ENCODE measurements around the gene ALDH4A1. TPM values are rescaled to one million over a fixed set of nuclear protein-coding genes. Genes with fewer than 3 reads are reported as not detected.
A peak's percentile ranks its signal among the peaks of the same experiment; 100 is the strongest.
"Not testable (repeated sequence)": the region's sequence is repeated elsewhere in the genome, so short reads cannot be mapped to it uniquely, and the experiment has no call there.

ALDH4A1 gene
- polyA plus RNA-seq, 4 donors: 0.22 to 6.3 (median 1.3) TPM

- FAIRE-seq: no peak
- Histone ChIP-seq H3K4me1 (ENCODE audit: control insufficient read depth in 3 of 3, insufficient read depth in 2 of 3, low read depth in 1 of 3, low read length in 2 of 3) (no peaks in the 10 kb centered on the region), H3K9me3 (ENCODE audit: control insufficient read depth in 2 of 2, insufficient read depth in 1 of 2, low read depth in 1 of 2, low read length in 1 of 2) (no peaks in the 10 kb centered on the region), H3K27me3 (ENCODE audit: control insufficient read depth in 3 of 3, insufficient read depth in 3 of 3, low read length in 3 of 3) (peaks cover 0 to 3% (median 0%) of the 10 kb centered on the region in 3 donors), H3K4me3 (ENCODE audit: low read depth in 1 of 3, low read length in 3 of 3) (no peak overlapping the region), H3K27ac (ENCODE audit: low read depth in 1 of 3, low read length in 2 of 3) (no peak overlapping the region), H3K36me3 (ENCODE audit: control insufficient read depth in 3 of 3, insufficient read depth in 2 of 3, low read depth in 1 of 3, low read length in 3 of 3) (no peaks in the 10 kb centered on the region)
- WGBS, 3 donors: 59 to 85% (median 75%) methylated on average over 3 of the region's 3 CpGs
- no peak for DNase-seq
Observed at GRCh38 chr1:18875796-18876128, 26.6 kb downstream of the ALDH4A1 start.

- H3K27ac ChIP-seq (ENCODE audit: low read depth in 1 of 3, low read length in 2 of 3): no peak overlapping the region
- no peaks in the 10 kb centered on the region for H3K9me3 ChIP-seq (ENCODE audit: control insufficient read depth in 2 of 2, insufficient read depth in 1 of 2, low read depth in 1 of 2, low read length in 1 of 2)
- no peaks in the 10 kb centered on the region for H3K36me3 ChIP-seq (ENCODE audit: control insufficient read depth in 3 of 3, insufficient read depth in 2 of 3, low read depth in 1 of 3, low read length in 3 of 3)
- no peaks in the 10 kb centered on the region for H3K4me1 ChIP-seq (ENCODE audit: control insufficient read depth in 3 of 3, insufficient read depth in 2 of 3, low read depth in 1 of 3, low read length in 2 of 3)
- DNase-seq (peak; percentile 72 to 80), FAIRE-seq (no peak)
- no peak overlapping the region for H3K4me3 ChIP-seq (ENCODE audit: low read depth in 1 of 3, low read length in 3 of 3)
- WGBS, 3 donors: 30 to 39% (median 33%) methylated on average over 20 of the region's 20 CpGs
- peaks cover 0 to 3% (median 0%) of the 10 kb centered on the region in 3 donors for H3K27me3 ChIP-seq (ENCODE audit: control insufficient read depth in 3 of 3, insufficient read depth in 3 of 3, low read length in 3 of 3)
Observed at GRCh38 chr1:18875107-18875795, 27.1 kb downstream of the ALDH4A1 start.

GRCh38 chr1:18874600-18874999, 27.8 kb downstream of the ALDH4A1 start:
- H3K4me3 ChIP-seq (ENCODE audit: low read depth in 1 of 3, low read length in 3 of 3): no peak overlapping the region
- H3K9me3 ChIP-seq (ENCODE audit: control insufficient read depth in 2 of 2, insufficient read depth in 1 of 2, low read depth in 1 of 2, low read length in 1 of 2): no peaks in the 10 kb centered on the region
- H3K36me3 ChIP-seq (ENCODE audit: control insufficient read depth in 3 of 3, insufficient read depth in 2 of 3, low read depth in 1 of 3, low read length in 3 of 3): no peaks in the 10 kb centered on the region
- H3K27ac ChIP-seq (ENCODE audit: low read depth in 1 of 3, low read length in 2 of 3): no peak overlapping the region
- H3K27me3 ChIP-seq (ENCODE audit: control insufficient read depth in 3 of 3, insufficient read depth in 3 of 3, low read length in 3 of 3): no peaks in the 10 kb centered on the region
- peak in 1 of 2 donors; percentile 66 for DNase-seq
- no peak for FAIRE-seq
- WGBS, 3 donors: 29 to 65% (median 49%) methylated on average over 8 of the region's 8 CpGs
- no peaks in the 10 kb centered on the region for H3K4me1 ChIP-seq (ENCODE audit: control insufficient read depth in 3 of 3, insufficient read depth in 2 of 3, low read depth in 1 of 3, low read length in 2 of 3)

- no peak overlapping the region for H3K4me3 ChIP-seq (ENCODE audit: low read depth in 1 of 3, low read length in 3 of 3)
- no peaks in the 10 kb centered on the region for H3K36me3 ChIP-seq (ENCODE audit: control insufficient read depth in 3 of 3, insufficient read depth in 2 of 3, low read depth in 1 of 3, low read length in 3 of 3)
- H3K27ac ChIP-seq (ENCODE audit: low read depth in 1 of 3, low read length in 2 of 3): no peak overlapping the region
- no peaks in the 10 kb centered on the region for H3K4me1 ChIP-seq (ENCODE audit: control insufficient read depth in 3 of 3, insufficient read depth in 2 of 3, low read depth in 1 of 3, low read length in 2 of 3)
- H3K9me3 ChIP-seq (ENCODE audit: control insufficient read depth in 2 of 2, insufficient read depth in 1 of 2, low read depth in 1 of 2, low read length in 1 of 2): no peaks in the 10 kb centered on the region
- WGBS, 3 donors: 64 to 91% (median 80%) methylated on average over 6 of the region's 6 CpGs
- no peak for FAIRE-seq
- no peaks in the 10 kb centered on the region for H3K27me3 ChIP-seq (ENCODE audit: control insufficient read depth in 3 of 3, insufficient read depth in 3 of 3, low read length in 3 of 3)
- DNase-seq: no peak
Observed at GRCh38 chr1:18874036-18874435, 28.3 kb downstream of the ALDH4A1 start.

GRCh38 chr1:18872071-18872611, 30.2 kb downstream of the ALDH4A1 start:
- no peaks in the 10 kb centered on the region for H3K36me3 ChIP-seq (ENCODE audit: control insufficient read depth in 3 of 3, insufficient read depth in 2 of 3, low read depth in 1 of 3, low read length in 3 of 3)
- H3K27ac ChIP-seq (ENCODE audit: low read depth in 1 of 3, low read length in 2 of 3): no peak overlapping the region
- no peak overlapping the region for H3K4me3 ChIP-seq (ENCODE audit: low read depth in 1 of 3, low read length in 3 of 3)
- WGBS, 3 donors: 78 to 83% (median 82%) methylated on average over 8 of the region's 8 CpGs
- no peaks in the 10 kb centered on the region for H3K9me3 ChIP-seq (ENCODE audit: control insufficient read depth in 2 of 2, insufficient read depth in 1 of 2, low read depth in 1 of 2, low read length in 1 of 2)
- H3K4me1 ChIP-seq (ENCODE audit: control insufficient read depth in 3 of 3, insufficient read depth in 2 of 3, low read depth in 1 of 3, low read length in 2 of 3): no peaks in the 10 kb centered on the region
- FAIRE-seq (no peak), DNase-seq (no peak)
- no peaks in the 10 kb centered on the region for H3K27me3 ChIP-seq (ENCODE audit: control insufficient read depth in 3 of 3, insufficient read depth in 3 of 3, low read length in 3 of 3)

GRCh38 chr1:18871401-18872070, 30.8 kb downstream of the ALDH4A1 start:
- 88 to 93% (median 89%) methylated on average over 7 of the region's 7 CpGs for WGBS, 3 donors
- H3K27ac ChIP-seq (ENCODE audit: low read depth in 1 of 3, low read length in 2 of 3): no peak overlapping the region
- H3K4me1 ChIP-seq (ENCODE audit: control insufficient read depth in 3 of 3, insufficient read depth in 2 of 3, low read depth in 1 of 3, low read length in 2 of 3): no peaks in the 10 kb centered on the region
- no peak overlapping the region for H3K4me3 ChIP-seq (ENCODE audit: low read depth in 1 of 3, low read length in 3 of 3)
- H3K9me3 ChIP-seq (ENCODE audit: control insufficient read depth in 2 of 2, insufficient read depth in 1 of 2, low read depth in 1 of 2, low read length in 1 of 2): no peaks in the 10 kb centered on the region
- no peaks in the 10 kb centered on the region for H3K36me3 ChIP-seq (ENCODE audit: control insufficient read depth in 3 of 3, insufficient read depth in 2 of 3, low read depth in 1 of 3, low read length in 3 of 3)
- no peaks in the 10 kb centered on the region for H3K27me3 ChIP-seq (ENCODE audit: control insufficient read depth in 3 of 3, insufficient read depth in 3 of 3, low read length in 3 of 3)
- DNase-seq: no peak
- no peak for FAIRE-seq

GRCh38 chr1:18870957-18871356, 31.4 kb downstream of the ALDH4A1 start:
- DNase-seq: no peak
- Histone ChIP-seq H3K27me3 (ENCODE audit: control insufficient read depth in 3 of 3, insufficient read depth in 3 of 3, low read length in 3 of 3) (no peaks in the 10 kb centered on the region), H3K36me3 (ENCODE audit: control insufficient read depth in 3 of 3, insufficient read depth in 2 of 3, low read depth in 1 of 3, low read length in 3 of 3) (no peaks in the 10 kb centered on the region), H3K27ac (ENCODE audit: low read depth in 1 of 3, low read length in 2 of 3) (no peak overlapping the region), H3K4me3 (ENCODE audit: low read depth in 1 of 3, low read length in 3 of 3) (no peak overlapping the region), H3K4me1 (ENCODE audit: control insufficient read depth in 3 of 3, insufficient read depth in 2 of 3, low read depth in 1 of 3, low read length in 2 of 3) (no peaks in the 10 kb centered on the region), H3K9me3 (ENCODE audit: control insufficient read depth in 2 of 2, insufficient read depth in 1 of 2, low read depth in 1 of 2, low read length in 1 of 2) (no peaks in the 10 kb centered on the region)
- no peak for FAIRE-seq
- WGBS, 3 donors: 84 to 89% (median 88%) methylated on average over 10 of the region's 10 CpGs

- not testable (repeated sequence) for H3K27me3 ChIP-seq (ENCODE audit: control insufficient read depth in 3 of 3, insufficient read depth in 3 of 3, low read length in 3 of 3); H3K36me3 ChIP-seq (ENCODE audit: control insufficient read depth in 3 of 3, insufficient read depth in 2 of 3, low read depth in 1 of 3, low read length in 3 of 3); H3K27ac ChIP-seq (ENCODE audit: low read depth in 1 of 3, low read length in 2 of 3); FAIRE-seq; DNase-seq; H3K4me3 ChIP-seq (ENCODE audit: low read depth in 1 of 3, low read length in 3 of 3); H3K4me1 ChIP-seq (ENCODE audit: control insufficient read depth in 3 of 3, insufficient read depth in 2 of 3, low read depth in 1 of 3, low read length in 2 of 3); H3K9me3 ChIP-seq (ENCODE audit: control insufficient read depth in 2 of 2, insufficient read depth in 1 of 2, low read depth in 1 of 2, low read length in 1 of 2)
- 48 to 82% (median 67%) methylated on average over 3 of the region's 3 CpGs for WGBS, 3 donors
Observed at GRCh38 chr1:18870595-18870865, 31.8 kb downstream of the ALDH4A1 start.

Data from small intestine (tissue), 7 donors.